ENCODE results near the gene PLA1A.

Gene PLA1A

DNA sequence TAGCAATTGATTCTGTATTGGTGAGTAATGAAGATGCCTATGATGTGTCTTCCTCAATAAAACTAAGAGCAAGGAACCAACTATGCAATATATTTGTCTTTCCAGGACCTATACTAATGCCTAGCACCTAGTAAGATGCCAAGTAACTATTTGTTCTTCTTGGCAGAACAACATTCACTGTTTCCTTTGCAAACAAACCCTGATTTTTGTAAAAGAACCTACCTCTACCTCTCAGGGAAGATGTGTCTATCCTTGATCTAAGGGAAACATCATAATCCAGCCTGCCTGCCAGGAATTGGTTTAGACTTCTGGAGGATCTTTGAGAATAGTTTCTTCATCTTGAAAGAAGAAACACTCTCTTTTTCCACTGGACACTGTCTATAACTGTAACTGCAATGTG, 22.2 kb upstream of the PLA1A start:
- in situ Hi-C loops (cut with HindIII; ENCODE audit: low sequenced_read_pairs): no loop called here
- TF ChIP-seq, protein P1, sequence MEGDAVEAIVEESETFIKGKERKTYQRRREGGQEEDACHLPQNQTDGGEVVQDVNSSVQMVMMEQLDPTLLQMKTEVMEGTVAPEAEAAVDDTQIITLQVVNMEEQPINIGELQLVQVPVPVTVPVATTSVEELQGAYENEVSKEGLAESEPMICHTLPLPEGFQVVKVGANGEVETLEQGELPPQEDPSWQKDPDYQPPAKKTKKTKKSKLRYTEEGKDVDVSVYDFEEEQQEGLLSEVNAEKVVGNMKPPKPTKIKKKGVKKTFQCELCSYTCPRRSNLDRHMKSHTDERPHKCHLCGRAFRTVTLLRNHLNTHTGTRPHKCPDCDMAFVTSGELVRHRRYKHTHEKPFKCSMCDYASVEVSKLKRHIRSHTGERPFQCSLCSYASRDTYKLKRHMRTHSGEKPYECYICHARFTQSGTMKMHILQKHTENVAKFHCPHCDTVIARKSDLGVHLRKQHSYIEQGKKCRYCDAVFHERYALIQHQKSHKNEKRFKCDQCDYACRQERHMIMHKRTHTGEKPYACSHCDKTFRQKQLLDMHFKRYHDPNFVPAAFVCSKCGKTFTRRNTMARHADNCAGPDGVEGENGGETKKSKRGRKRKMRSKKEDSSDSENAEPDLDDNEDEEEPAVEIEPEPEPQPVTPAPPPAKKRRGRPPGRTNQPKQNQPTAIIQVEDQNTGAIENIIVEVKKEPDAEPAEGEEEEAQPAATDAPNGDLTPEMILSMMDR (IDR thresholded peaks at IDR 0.05; ENCODE audit: low read depth, low read length): no peak
- H3K4me3 ChIP-seq (ENCODE audit: low read depth, low read length): no peak overlapping the region
- no peak for DNase-seq (ENCODE audit: low read depth, low spot score)

DNA sequence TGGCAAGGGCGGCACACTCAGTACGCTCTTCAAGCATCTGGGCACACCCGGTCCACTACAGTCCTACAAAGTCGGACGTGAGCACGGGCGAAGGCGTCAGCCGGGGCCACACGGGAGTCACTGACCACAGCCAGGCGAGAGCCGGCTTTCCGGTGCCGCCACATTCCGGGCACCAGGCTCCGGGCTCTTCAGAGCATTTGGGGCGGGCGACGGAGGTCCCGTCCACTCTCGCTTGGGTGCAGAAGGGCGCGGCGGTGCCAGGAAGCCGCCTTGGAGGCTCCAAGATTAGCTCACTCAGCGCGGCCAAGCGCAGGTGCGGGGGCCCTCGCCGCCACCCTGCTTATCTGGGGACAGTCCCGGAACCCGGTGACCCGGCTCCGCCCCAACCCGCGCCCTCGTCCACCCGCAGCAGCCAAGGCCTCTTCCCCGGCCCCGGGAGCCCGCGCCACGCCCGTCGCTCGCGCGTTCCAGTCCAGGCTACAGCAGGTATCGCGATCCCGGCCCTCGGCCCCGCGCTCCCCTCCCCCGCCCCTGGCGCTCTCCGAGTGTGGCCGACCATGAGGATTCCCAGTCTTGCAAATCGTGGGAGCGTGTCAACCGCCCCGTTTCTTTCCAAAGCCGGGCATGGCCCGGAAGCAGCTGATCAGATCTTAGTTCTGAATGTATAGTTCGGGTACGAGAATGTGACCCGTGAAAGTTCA, 18.2 kb upstream of the PLA1A start, which contains the start of gene ADPRH:
ADPRH (plus strand) TSS at position 127 of the 701 bp plus-strand sequence. CDS start 2,678 bp downstream, outside the sequence.
- TF ChIP-seq, protein P1 (IDR thresholded peaks at IDR 0.05; ENCODE audit: low read depth, low read length): no peak
- H3K4me3 ChIP-seq (ENCODE audit: low read depth, low read length): peak within 1 kb of the TSS; percentile 56
- in situ Hi-C loops (cut with HindIII; ENCODE audit: low sequenced_read_pairs): no loop called here
- peak; percentile 74 for DNase-seq (ENCODE audit: low read depth, low spot score)

DNA sequence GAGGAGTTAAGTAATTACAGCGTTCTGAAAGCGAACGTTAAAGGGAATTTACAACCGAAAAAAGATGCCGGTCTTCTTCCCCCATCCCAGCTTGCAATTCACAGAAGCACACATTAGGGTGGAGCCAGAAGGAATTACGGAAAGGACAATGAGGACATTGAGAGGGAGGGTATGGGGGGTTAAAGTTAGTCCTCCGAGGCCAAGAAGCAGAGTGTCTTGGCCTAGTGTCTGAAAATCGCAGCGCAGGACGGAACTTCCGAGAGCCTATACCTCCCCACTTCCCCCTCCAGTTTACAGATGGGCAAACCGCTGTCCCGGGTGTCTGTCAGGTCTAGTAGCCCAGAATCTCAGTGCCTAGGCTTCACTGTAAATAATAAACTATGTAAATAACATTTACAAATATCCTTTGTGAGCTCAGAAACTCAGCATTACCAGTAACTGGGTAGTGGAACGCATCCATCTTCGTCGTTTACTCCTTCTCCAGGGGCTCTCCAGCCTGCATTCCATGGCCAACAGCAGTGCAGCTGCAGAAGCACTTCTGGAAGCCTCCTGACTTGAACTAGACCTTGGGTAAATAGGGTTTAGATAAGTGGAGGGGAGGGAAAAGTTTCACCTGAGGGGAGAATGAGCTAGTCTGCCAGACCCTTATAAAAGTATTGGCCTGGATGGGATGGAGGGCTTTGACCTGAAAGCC, 17.5 kb upstream of the PLA1A start:
- in situ Hi-C loops (cut with HindIII; ENCODE audit: low sequenced_read_pairs): no loop called here
- DNase-seq (ENCODE audit: low read depth, low spot score): no peak
- TF ChIP-seq, protein P1 (IDR thresholded peaks at IDR 0.05; ENCODE audit: low read depth, low read length): no peak
- H3K4me3 ChIP-seq (ENCODE audit: low read depth, low read length): peak overlapping the region; percentile 56

DNA sequence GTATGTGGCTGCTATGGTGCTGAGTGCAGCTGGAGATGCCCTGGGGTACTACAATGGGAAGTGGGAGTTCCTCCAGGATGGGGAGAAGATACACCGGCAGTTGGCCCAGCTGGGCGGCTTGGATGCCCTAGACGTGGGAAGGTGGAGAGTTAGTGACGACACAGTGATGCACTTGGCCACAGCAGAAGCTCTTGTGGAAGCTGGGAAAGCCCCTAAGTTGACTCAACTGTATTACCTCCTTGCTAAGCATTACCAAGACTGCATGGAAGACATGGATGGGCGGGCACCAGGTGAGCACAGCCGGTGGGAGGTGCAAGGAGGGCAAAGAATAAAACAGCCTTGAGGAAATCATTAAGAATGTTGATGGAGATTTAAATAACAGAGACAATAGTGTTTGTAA, 15.5 kb upstream of the PLA1A start:
- TF ChIP-seq, protein P1 (IDR thresholded peaks at IDR 0.05; ENCODE audit: low read depth, low read length): no peak
- DNase-seq (ENCODE audit: low read depth, low spot score): no peak
- H3K4me3 ChIP-seq (ENCODE audit: low read depth, low read length): no peak overlapping the region
- in situ Hi-C loops (cut with HindIII; ENCODE audit: low sequenced_read_pairs): no loop called here

DNA sequence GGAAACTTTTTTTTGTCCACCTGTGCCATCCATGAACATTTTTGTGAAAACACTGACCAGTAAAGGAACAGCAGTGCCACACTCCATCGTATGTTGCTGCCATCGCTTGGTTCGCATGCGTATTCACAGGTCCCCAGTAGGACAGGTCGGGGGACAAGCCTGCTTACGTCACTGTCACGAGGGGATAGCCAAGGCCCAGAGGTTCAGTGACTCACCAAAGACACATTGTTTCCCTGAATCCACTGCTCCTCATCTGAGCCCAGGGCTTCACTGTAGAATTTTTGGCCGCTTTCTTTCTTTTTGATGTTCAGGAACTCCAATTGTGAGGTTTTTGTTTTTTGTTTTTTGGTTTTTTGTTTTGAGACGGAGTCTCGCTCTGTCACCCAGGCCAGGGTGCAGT, 12.5 kb upstream of the PLA1A start:
- H3K4me3 ChIP-seq (ENCODE audit: low read depth, low read length): no peak overlapping the region
- in situ Hi-C loops (cut with HindIII; ENCODE audit: low sequenced_read_pairs): no loop called here
- TF ChIP-seq, protein P1 (IDR thresholded peaks at IDR 0.05; ENCODE audit: low read depth, low read length): no peak
- no peak for DNase-seq (ENCODE audit: low read depth, low spot score)

DNA sequence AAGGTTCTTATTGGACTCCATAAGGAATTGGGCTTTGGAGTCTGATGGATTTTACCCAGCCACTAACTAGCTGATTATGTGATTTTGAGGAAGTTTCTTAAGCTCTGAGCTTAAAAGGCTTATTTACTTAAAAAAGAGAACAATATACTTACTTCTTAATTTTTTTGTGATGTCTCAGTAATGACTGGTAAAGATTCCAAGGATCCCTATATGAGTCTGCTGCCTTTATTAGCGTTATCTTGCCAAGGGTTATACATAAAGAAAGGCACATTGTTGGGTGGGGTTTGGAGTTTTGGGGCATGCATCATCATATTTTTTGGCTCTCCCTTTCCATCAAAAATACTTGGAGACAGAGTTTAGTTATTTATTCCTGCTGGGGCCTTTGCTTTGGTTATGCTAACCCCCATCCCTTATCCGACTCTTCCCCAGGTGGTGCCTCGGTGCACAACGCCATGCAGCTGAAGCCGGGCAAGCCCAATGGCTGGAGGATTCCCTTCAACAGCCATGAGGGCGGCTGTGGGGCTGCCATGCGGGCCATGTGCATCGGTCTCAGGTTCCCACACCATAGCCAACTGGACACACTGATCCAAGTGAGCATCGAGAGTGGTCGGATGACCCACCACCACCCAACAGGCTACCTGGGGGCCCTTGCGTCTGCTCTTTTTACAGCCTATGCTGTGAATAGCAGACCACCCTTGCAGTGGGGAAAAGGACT, 11.7 kb upstream of the PLA1A start:
- no peak overlapping the region for H3K4me3 ChIP-seq (ENCODE audit: low read depth, low read length)
- TF ChIP-seq, protein P1 (IDR thresholded peaks at IDR 0.05; ENCODE audit: low read depth, low read length): no peak
- no peak for DNase-seq (ENCODE audit: low read depth, low spot score)
- in situ Hi-C loops (cut with HindIII; ENCODE audit: low sequenced_read_pairs): no loop called here

Measured in astrocyte of the spinal cord (primary cell).